GM21825 (cell line): ENCODE data around the gene PPFIBP2.
"Not testable (repeated sequence)": the region's sequence is repeated elsewhere in the genome, so short reads cannot be mapped to it uniquely, and the experiment has no call there.

Experiments
- ATAC-seq: cut with Tn5 transposase; IDR thresholded peaks from one replicate; pipeline ENCODE4 v1.9.1; 2021; ENCODE audit warnings: mild to moderate bottlenecking, moderate library complexity; ENCODE audit not compliant: unreplicated experiment

Gene PPFIBP2

GRCh38 chr11:7655253-7656217 lies 141.7 kb downstream of the PPFIBP2 start:
- no peak for ATAC-seq

DNA sequence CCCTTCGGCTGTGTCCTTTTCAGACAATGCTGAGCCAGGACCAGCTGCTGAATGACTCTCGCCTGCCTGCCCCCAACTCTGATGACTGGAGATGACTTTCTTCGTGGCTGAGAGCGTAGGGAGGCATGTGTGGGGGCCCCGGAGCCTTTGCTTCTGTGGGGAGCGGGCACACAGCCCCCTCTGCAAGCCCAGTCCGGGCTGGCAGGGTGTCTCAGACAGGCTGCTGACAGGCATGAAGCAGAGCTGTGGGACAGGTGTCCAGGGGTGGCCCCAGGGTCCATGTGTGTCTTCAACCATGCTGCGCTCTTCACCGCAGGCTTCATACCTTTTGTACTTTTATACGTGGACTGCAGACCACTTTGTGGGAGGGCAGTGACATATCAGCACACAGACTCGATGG lies 142.9 kb downstream of the PPFIBP2 start:
- no peak for ATAC-seq

GRCh38 chr11:7657306-7658025 lies 143.7 kb downstream of the PPFIBP2 start:
- ATAC-seq, result no peak

DNA sequence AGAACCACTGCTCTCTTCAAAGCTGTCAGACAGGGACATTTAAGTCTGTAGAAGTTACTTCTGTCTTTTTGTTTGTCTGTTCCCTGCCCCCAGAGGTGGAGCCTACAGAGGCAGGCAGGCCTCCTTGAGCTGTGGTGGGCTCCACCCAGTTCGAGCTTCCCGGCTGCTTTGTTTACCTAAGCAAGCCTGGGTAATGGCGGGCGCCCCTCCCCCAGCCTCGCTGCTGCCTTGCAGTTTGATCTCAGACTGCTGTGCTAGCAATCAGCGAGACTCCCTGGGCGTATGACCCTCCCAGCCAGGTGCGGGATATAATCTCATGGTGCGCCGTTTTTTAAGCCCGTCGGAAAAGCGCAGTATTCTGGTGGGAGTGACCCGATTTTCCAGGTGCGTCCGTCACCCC lies 149.7 kb downstream of the PPFIBP2 start:
- ATAC-seq, result not testable (repeated sequence)

DNA sequence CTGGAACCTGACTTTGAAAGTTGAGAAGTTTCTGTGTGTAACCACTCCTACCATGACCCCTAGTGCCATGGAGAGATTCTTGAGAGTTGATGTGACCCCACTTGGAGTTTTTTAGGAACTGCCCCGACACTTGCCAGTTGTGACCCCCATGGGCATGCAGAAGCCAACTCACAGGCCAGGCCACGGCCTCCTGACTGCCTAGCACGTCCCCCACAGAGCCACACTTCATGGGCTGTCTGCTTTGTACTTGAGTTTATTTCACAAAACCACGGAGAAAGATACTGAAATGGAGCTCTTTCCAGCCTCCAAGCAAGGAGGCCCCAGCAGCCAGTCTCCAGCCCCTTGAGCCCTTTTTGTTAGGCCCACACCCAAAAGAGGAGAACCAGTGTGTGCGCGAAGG lies 151.1 kb downstream of the PPFIBP2 start:
- ATAC-seq, result no peak

- peak; percentile 96 for ATAC-seq
These were observed 151.9 kb downstream of the PPFIBP2 start for GRCh38 chr11:7665473-7666291.

DNA sequence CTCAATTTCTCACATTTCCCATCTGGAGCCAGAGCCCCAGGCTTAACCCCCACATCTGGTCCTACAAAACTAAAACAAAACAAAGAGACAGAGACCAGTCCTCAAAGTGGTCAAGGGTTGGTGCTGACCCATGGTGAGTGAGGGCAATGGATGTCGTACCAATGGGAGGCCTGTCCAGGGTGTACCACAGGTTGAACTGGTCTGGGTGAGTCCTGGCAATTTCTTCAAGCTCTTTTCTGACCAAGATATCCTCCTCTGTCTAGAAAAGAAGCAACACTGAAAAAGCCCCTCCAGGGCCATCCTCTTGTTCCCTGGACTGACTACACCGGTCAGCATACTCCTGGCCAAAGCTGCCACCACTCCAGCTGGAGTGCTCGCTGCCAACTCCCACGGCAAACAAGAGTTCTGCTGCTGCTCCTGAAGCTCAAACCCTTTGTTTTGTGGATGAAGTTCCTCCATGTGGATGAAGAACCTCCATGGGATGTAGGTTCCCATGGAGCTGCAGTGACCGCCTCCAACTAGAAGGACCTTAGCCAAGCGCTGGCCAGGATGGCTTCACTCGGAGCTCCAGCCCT lies 152.6 kb downstream of the PPFIBP2 start:
- ATAC-seq, result no peak

DNA sequence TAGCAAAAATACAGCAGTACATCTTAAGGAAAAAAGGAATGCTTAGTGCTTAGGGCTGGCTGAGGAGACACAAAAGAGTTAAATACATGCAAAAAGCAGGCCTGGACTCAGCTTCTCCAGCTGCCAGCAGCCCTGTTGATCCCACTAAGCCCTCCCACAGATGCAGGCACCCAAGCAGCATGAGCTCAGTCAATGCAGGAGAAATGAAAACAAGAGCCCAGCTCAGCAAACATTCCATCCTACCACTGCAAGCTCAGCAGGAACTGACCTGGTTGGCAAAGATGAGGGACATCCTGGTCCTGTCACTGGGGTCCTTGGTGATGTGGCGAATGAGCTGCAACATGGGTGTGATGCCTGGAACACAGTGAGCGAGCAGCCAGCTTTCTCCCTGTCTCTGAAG lies 153.7 kb downstream of the PPFIBP2 start:
- no peak for ATAC-seq

- no peak for ATAC-seq
These were observed 154.7 kb downstream of the PPFIBP2 start for GRCh38 chr11:7668464-7668863.

GRCh38 chr11:7668911-7669310 lies 155.1 kb downstream of the PPFIBP2 start:
- ATAC-seq, result no peak

- ATAC-seq, result no peak
These were observed 156.8 kb downstream of the PPFIBP2 start for GRCh38 chr11:7670641-7671040.

GRCh38 chr11:7671347-7672215 lies 157.8 kb downstream of the PPFIBP2 start:
- peak; percentile 69 for ATAC-seq

DNA sequence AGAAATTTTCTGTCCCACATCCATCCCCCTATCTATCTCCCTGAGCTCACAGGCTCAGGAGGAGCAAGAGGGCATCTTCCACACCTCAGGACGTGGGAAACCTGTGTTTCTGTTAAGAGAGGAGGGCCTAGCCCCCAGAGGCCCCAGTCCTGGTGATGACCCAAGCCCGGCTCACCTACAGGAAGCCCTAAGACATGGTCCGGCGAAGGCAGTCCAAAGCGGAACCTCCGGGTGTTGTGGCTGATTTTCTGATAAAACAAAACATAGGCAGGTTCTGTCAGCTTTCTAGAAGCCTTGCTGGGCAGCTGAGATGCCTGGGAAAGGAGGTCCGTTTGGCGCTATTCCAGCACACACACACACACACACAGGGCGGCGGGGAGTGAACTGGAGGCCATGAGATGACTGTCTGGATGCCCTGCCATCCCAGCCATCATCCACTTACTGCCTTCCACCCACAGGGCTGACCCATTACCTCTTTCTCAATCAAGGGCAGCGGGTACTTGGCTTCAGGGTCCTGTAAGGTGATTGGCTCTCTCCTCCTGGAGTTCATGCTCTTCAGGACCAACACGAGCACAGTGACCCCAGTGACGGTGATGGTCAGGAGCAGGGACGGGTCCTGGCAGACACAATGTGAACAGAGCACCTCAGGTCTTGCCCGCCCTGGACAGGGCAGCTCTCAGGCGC lies 158.6 kb downstream of the PPFIBP2 start:
- ATAC-seq, result peak; percentile 23

- no peak for ATAC-seq
These were observed 159.3 kb downstream of the PPFIBP2 start, which contains the start of gene CYB5R2 for GRCh38 chr11:7672960-7673723. Gene CYB5R2, minus strand, starts transcription at chr11:7673500. Its CDS starts 675 bp downstream, at chr11:7672825.

DNA sequence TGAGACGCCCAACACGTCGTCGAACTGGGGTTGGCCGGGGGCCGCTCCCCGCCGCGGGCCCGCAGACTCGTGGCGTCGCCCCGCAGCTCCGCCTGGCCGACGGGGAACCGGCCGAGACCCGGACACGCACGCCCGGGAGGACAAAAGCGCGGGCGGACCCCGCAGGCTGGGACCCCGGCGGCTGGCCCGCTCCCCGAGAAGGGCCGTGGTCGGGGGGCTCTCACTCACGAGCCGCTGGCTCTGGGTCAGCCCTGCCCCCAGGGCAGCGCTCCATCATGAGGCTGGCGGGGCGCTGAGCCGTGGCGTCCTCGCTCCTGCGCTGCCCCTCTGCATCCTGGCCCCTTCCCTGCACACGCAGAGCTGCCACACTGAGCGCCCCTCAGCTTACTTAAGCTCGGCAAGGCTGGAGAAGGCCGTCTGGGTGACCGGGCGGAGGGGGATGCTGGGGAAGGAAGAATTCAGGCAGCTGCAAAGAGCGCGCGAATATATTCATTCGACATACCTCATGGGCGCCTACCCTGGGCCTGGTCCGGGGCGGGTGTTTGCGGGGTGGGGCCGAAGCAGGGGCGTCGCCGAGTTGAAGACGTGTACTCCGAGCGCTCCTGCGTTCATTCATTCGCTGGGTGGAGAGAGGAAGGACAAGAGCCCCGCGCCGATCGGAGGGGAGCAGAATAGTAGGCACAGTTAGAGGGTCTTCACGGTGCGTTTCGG lies 160.1 kb downstream of the PPFIBP2 start:
- ATAC-seq, result no peak

GRCh38 chr11:7675631-7676030 lies 161.8 kb downstream of the PPFIBP2 start:
- no peak for ATAC-seq

GRCh38 chr11:7677071-7677470 lies 163.3 kb downstream of the PPFIBP2 start:
- no peak for ATAC-seq

DNA sequence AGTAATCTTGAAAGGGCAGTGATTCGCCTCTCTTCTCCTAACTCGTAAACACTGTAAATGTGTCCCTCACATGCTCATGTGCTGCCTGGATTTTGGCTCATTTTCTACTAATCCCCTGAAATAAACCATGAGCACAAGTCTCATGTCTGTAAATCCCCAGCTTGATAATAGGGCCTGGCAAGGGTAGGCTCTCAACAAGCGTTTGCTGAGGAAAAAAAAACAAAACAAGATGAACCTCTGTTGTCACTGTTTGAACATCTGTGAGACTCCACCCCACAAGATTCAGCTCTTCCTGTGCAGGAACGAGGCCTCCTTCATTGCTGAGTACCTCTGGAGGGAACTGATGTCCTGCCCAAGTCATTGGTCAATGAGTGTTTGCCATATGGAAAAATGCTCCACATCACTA lies 164.0 kb downstream of the PPFIBP2 start:
- no peak for ATAC-seq
